Measurements from ENCODE around the gene PCIF1.

The PCIF1 gene

DNA sequence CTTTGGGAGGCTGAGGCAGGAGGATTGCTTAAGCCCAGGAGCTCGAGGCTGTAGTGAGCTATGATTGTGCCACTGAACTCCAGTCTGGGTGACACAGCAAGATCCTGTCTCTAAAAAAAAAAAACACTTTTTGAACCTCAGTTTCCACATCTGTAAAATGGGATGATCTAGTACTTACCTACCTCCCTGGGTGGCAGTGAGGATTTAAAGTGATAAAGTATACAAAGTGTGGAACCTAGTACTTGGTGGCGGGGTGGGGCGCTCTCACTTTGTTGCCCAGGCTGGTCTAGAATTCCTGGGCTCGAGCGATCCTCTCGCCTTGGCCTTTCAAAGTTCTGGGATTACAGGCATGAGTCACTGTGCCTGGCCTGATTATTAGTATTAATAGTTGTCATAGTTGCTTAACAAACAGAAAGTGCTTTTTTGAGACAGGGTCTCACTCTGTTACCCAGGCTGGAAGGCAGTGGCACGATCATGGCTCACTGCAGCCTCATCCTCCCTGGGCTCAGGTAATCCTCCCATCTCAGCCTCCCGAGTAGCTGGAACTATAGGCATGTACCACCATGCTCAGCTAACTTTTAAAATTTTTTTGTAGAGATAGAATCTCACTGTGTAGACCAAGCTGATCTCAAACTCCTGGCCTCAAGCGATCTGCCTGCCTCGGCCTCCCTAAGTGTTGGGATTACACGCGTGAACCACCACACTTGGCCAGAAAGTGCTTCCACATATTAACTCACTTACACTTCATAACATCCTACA lies 15.5 kb upstream of the PCIF1 start:
- DNase-seq (ENCODE audit: low read depth), result no peak
- TF ChIP-seq CTCF (IDR thresholded peaks at IDR 0.05; ENCODE audit: control insufficient read depth, insufficient read depth, low read depth, low read length, missing control alignments), result no peak

GRCh38 chr20:45919542-45920399 lies 14.7 kb upstream of the PCIF1 start:
- TF ChIP-seq CTCF (IDR thresholded peaks at IDR 0.05; ENCODE audit: control insufficient read depth, insufficient read depth, low read depth, low read length, missing control alignments), result no peak
- H3K4me3 ChIP-seq (ENCODE audit: control insufficient read depth, low read depth, low read length), result no peak overlapping the region
- DNase-seq (ENCODE audit: low read depth), result no peak

More for the DNA sequence above, 15.5 kb upstream of the PCIF1 start:
- H3K4me3 ChIP-seq (ENCODE audit: control insufficient read depth, low read depth, low read length), result no peak overlapping the region

DNA sequence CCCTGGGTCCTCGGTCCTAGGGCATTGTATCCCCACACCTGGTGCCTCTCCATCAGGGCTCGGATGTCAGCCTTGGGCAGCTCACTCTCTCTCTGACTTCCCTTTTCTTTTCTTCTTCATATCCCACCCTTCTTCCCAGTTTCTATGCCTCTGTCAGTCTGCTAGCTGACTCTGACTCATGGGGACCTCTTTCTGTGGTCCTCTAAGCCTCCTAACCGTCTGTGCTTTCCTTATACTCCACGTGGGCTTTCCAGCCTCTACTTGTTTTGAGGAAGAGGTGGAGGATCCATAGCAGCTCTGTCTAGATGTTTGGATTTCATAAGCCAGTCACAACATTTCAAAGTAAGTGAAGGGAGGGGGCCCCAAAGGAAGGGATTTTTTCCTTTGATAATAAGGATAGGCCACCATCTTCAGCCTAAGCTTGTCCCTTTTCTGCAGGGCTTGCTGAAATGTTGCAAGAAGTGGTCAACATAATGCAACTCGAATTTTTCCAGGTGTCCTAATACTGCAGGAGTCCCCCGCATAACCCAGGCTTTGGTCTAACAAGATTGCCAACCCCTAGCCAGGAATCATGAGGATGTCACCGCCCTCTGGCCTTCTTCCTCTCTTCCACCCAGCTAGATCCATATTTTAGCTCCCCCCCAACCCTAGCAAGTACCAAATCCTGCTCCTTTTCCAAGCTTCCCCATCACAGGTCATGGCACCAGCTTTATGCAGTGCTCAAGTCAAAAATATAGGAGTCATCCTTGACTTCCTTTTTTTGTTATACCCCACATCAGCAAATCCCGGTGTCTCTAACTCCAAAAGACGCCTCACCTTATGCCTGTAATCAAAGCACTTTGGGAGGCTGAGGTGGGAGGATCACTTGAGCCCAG lies 13.8 kb upstream of the PCIF1 start:
- no peak overlapping the region for H3K4me3 ChIP-seq (ENCODE audit: control insufficient read depth, low read depth, low read length)
- TF ChIP-seq CTCF (IDR thresholded peaks at IDR 0.05; ENCODE audit: control insufficient read depth, insufficient read depth, low read depth, low read length, missing control alignments), result no peak
- DNase-seq (ENCODE audit: low read depth), result no peak

DNA sequence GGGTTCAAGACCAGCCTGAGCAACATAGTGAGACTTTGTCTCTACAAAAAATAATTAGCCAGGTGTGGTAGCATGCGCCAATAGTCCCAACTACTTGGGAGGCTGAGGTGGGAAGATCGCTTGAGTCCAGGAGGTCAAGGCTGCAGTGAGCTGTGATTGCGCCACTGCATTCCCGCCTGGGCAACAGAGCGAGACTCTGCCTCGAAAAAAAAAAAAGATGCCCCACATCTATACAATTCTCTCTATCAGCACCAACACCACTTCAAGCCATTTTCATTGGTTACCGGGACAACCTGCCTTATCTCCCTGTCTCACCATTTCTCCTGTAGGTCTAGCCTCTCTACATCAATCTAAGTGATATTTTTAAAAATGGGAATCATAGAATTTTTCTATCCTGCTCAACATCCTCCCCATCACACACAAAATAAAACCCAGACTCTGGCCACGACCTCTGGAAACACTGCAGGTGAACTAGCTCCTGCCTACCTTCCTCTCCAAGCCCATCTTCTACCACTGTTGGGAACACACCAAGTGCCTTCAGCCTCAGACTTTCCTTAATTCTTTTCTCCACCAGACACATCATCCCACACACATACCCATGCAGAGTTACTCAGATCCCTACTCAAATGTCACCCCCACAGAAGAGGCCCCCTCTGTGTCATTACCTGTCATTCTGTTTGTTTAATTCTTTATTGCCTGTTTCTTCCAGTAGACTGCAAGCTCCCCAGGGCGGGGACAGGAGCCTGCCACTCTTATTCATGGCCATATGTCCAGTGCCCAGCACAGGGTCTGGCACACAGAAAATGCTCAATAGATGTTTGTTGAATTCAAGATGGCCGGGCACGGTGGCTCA lies 12.9 kb upstream of the PCIF1 start:
- no peak for TF ChIP-seq CTCF (IDR thresholded peaks at IDR 0.05; ENCODE audit: control insufficient read depth, insufficient read depth, low read depth, low read length, missing control alignments)
- DNase-seq (ENCODE audit: low read depth), result no peak
- no peak overlapping the region for H3K4me3 ChIP-seq (ENCODE audit: control insufficient read depth, low read depth, low read length)

DNA sequence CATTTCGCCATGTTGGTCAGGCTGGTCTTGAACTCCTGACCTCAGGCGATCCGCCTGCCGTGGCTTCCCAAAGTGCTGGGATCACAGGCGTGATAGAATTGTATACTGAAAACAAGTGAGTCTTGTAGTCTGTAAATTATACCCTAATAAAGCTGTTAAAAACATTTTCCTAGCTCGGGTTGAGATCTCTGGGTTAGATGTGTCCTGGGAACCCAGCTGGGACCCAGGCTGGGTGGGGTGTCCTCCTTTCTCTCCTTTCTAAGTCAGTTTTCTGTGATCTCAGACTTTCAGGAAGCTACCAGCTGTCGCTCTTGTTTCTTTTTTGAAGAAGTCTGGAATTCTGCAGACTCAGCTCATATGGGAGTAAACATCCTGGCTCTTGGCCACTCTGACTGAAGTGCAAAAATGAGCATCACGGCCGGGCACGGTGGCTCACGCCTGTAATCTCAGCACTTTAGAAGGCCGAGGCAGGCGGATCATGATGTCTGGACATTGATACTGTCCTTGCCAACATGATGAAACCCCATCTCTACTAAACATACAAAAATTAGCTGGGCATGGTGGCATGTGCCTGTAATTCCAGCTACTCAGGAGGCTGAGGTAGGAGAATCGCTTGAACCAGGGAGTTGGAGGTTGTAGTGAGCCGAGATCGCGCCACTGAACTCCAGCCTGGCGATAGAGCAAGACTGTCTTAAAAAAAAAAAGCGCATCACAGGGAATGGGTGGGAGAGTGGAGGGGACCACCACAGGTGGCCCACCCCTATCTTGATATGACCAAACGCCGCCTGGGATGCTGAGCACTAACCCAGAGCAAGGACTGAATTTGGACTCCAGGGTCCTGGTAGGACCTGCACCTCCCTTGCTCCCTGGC lies 9.9 kb upstream of the PCIF1 start:
- DNase-seq (ENCODE audit: low read depth), result no peak
- TF ChIP-seq CTCF (IDR thresholded peaks at IDR 0.05; ENCODE audit: control insufficient read depth, insufficient read depth, low read depth, low read length, missing control alignments), result no peak

More for the DNA sequence above, 9.9 kb upstream of the PCIF1 start:
- H3K4me3 ChIP-seq (ENCODE audit: control insufficient read depth, low read depth, low read length), result no peak overlapping the region
